IMR-90 (cell line): ENCODE measurements around the gene RGS17. TPM values are rescaled to one million over a fixed set of nuclear protein-coding genes. Genes with fewer than 3 reads are reported as not detected.
A peak's percentile ranks its signal among the peaks of the same experiment; 100 is the strongest.

ENCODE experiments used
- ATAC-seq: fragments of 200-7000 bp; cut with Tn5 transposase; 2 replicates; pipeline ENCODE4 v1.9.1; 2020; ENCODE audit warnings: low read depth, mild to moderate bottlenecking, moderate library complexity
- BruUV-seq: library from RNA; stranded (reverse); fragments of 400-500 nt; replicated peaks from 2 replicates; lab custom pipeline; 2021; lab: Mats Ljungman, UMichigan
- CTCF ChIA-PET: fragments of 300-600 bp; formaldehyde crosslinking; extraction: SDS; loops from one replicate; lab custom pipeline; 2021; ENCODE audit warnings: antibody characterized with exemption; lab: Yijun Ruan, JAX
- POLR2A ChIA-PET: fragments of 300-600 bp; sonication (Branson Sonifier 250); formaldehyde crosslinking; loops from one replicate; lab custom pipeline; 2022; ENCODE audit warnings: antibody characterized with exemption; ENCODE audit not compliant: unreplicated experiment; lab: Charles Lee
- DNase-seq: peaks from one replicate; pipeline ENCODE4 v3.0.0; 2013
- H2AFZ ChIP-seq: replicated peaks from 2 replicates; pipeline ENCODE3; 2013; ENCODE audit warnings: low read length, mild to moderate bottlenecking; ENCODE audit not compliant: poor library complexity
- H2AK5ac ChIP-seq: 2 replicates; pipeline ENCODE4 v1.6.1; 2013; ENCODE audit warnings: low read depth, low read length, inconsistent platforms
- H2AK9ac ChIP-seq: replicated peaks from 2 replicates; pipeline ENCODE3; 2013; ENCODE audit warnings: mild to moderate bottlenecking, low read depth, low read length, moderate library complexity; ENCODE audit not compliant: poor library complexity
- H2BK120ac ChIP-seq: 2 replicates; pipeline ENCODE4 v1.6.1; 2013; ENCODE audit warnings: low read depth, low read length, inconsistent platforms
- H2BK15ac ChIP-seq: 3 replicates; pipeline ENCODE4 v1.6.1; 2013; ENCODE audit warnings: low read depth, low read length, inconsistent platforms
- H2BK20ac ChIP-seq: 2 replicates; pipeline ENCODE4 v1.6.1; 2013; ENCODE audit warnings: low read depth, mild to moderate bottlenecking, inconsistent platforms, low read length, moderate library complexity
- H2BK5ac ChIP-seq: 2 replicates; pipeline ENCODE4 v1.6.1; 2013; ENCODE audit warnings: mild to moderate bottlenecking, low read depth, low read length, inconsistent platforms; ENCODE audit not compliant: poor library complexity, severe bottlenecking
- H3K14ac ChIP-seq: replicated peaks from 2 replicates; pipeline ENCODE4 v1.6.1; 2013; ENCODE audit warnings: low read depth, low read length, inconsistent platforms
- H3K18ac ChIP-seq: 2 replicates; pipeline ENCODE4 v1.6.1; 2013; ENCODE audit warnings: low read depth, low read length, control low read depth
- H3K23ac ChIP-seq: 2 replicates; pipeline ENCODE4 v1.6.1; 2013; ENCODE audit warnings: low read depth, low read length, inconsistent platforms
- H3K27ac ChIP-seq: 2 replicates; pipeline ENCODE4 v1.5.1; 2013; ENCODE audit warnings: mild to moderate bottlenecking, control low read depth, low read length; ENCODE audit not compliant: insufficient read depth
- H3K27me3 ChIP-seq: 2 replicates; pipeline ENCODE4 v1.6.1; 2013; ENCODE audit warnings: low read length; ENCODE audit not compliant: control insufficient read depth, insufficient read depth
- H3K36me3 ChIP-seq: 2 replicates; pipeline ENCODE4 v1.6.1; 2013; ENCODE audit warnings: low read length, mixed read lengths; ENCODE audit not compliant: control insufficient read depth, insufficient read depth
- H3K4ac ChIP-seq: 2 replicates; pipeline ENCODE4 v1.6.1; 2013; ENCODE audit warnings: low read depth, low read length, inconsistent platforms
- H3K4me1 ChIP-seq: 2 replicates; pipeline ENCODE4 v1.6.1; 2013; ENCODE audit warnings: low read length, mixed read lengths; ENCODE audit not compliant: control insufficient read depth, insufficient read depth
- H3K4me2 ChIP-seq: 2 replicates; pipeline ENCODE4 v1.6.1; 2013; ENCODE audit warnings: low read depth, mild to moderate bottlenecking, control low read depth, low read length, moderate library complexity
- H3K4me3 ChIP-seq: 2 replicates; pipeline ENCODE4 v1.5.1; 2013; ENCODE audit warnings: low read depth, mild to moderate bottlenecking, control low read depth, low read length, moderate library complexity; ENCODE audit not compliant: insufficient read depth
- H3K56ac ChIP-seq: 2 replicates; pipeline ENCODE4 v1.6.1; 2013; ENCODE audit warnings: low read length, inconsistent platforms; ENCODE audit not compliant: insufficient read depth; ENCODE audit errors: extremely low read depth
- H3K79me1 ChIP-seq, 2 experiments: 2 replicates each; pipeline ENCODE4 v1.6.1; 2013; ENCODE audit warnings: low read length in 2 of 2, inconsistent platforms in 1 of 2, low read depth in 1 of 2
- H3K9ac ChIP-seq: 2 replicates; pipeline ENCODE4 v1.6.1; 2013; ENCODE audit warnings: low read depth, low read length, control low read depth
- H3K9me1 ChIP-seq: 2 replicates; pipeline ENCODE4 v1.6.1; 2013; ENCODE audit warnings: low read length, inconsistent platforms; ENCODE audit not compliant: insufficient read depth
- H3K9me3 ChIP-seq: 2 replicates; pipeline ENCODE4 v1.6.1; 2013; ENCODE audit warnings: low read length; ENCODE audit not compliant: control insufficient read depth, insufficient read depth
- H4K20me1 ChIP-seq: 2 replicates; pipeline ENCODE4 v1.6.1; 2013; ENCODE audit warnings: low read length, inconsistent platforms; ENCODE audit not compliant: insufficient read depth
- H4K5ac ChIP-seq: 2 replicates; pipeline ENCODE4 v1.6.1; 2013; ENCODE audit warnings: mild to moderate bottlenecking, low read depth, low read length, control low read depth
- H4K8ac ChIP-seq, 2 experiments: 2 replicates each; pipeline ENCODE4 v1.6.1; 2013; ENCODE audit warnings: low read depth in 2 of 2, low read length in 2 of 2, control low read depth in 1 of 2, inconsistent platforms in 1 of 2
- H4K91ac ChIP-seq: 2 replicates; pipeline ENCODE4 v1.6.1; 2013; ENCODE audit warnings: low read depth, low read length, inconsistent platforms; ENCODE audit not compliant: insufficient read depth
- CEBPB ChIP-seq: IDR thresholded peaks from 2 replicates; pipeline ENCODE4 v1.6.1; 2012; ENCODE audit warnings: low read depth, low read length, improper control_type of control experiment
- CTCF ChIP-seq: conservative IDR thresholded peaks from 2 replicates; pipeline ENCODE4 v1.5.1; 2012; ENCODE audit warnings: mild to moderate bottlenecking, low read depth, low read length, improper control_type of control experiment
- ELK1 ChIP-seq: fragments of 150-350 bp; IDR thresholded peaks from 2 replicates; pipeline ENCODE4 v1.6.1; 2016; ENCODE audit warnings: low read depth, mild to moderate bottlenecking, low read length, moderate library complexity, borderline replicate concordance
- FOS ChIP-seq: fragments of 150-350 bp; IDR thresholded peaks from 2 replicates; pipeline ENCODE4 v1.6.1; 2016; ENCODE audit warnings: low read depth, low read length
- MAFK ChIP-seq: IDR thresholded peaks from 2 replicates; pipeline ENCODE4 v1.6.1; 2012; ENCODE audit warnings: low read depth, low read length, improper control_type of control experiment
- MAZ ChIP-seq: IDR thresholded peaks from 2 replicates; pipeline ENCODE4 v1.6.1; 2012; ENCODE audit warnings: low read depth, mild to moderate bottlenecking, low read length, improper control_type of control experiment, moderate library complexity, borderline replicate concordance
- MXI1 ChIP-seq: IDR thresholded peaks from 2 replicates; pipeline ENCODE4 v1.6.1; 2012; ENCODE audit warnings: low read depth, mild to moderate bottlenecking, low read length, moderate library complexity, borderline replicate concordance
- NFE2L2 ChIP-seq: fragments of 150-350 bp; IDR thresholded peaks from 2 replicates; pipeline ENCODE4 v1.6.1; 2016; ENCODE audit warnings: low read depth, mild to moderate bottlenecking, low read length
- POLR2A ChIP-seq: IDR thresholded peaks from 2 replicates; pipeline ENCODE4 v1.6.1; 2012; ENCODE audit warnings: mild to moderate bottlenecking, low read depth, low read length
- RAD21 ChIP-seq: IDR thresholded peaks from 2 replicates; pipeline ENCODE4 v1.6.1; 2012; ENCODE audit warnings: low read length, improper control_type of control experiment
- RCOR1 ChIP-seq: IDR thresholded peaks from 2 replicates; pipeline ENCODE4 v1.6.1; 2012; ENCODE audit warnings: mild to moderate bottlenecking, low read length, improper control_type of control experiment; ENCODE audit not compliant: insufficient replicate concordance
- SMC3 ChIP-seq: fragments of 150-350 bp; IDR thresholded peaks from 2 replicates; pipeline ENCODE4 v1.6.1; 2016; ENCODE audit warnings: low read depth, mild to moderate bottlenecking, antibody characterized with exemption, low read length, moderate library complexity
- USF2 ChIP-seq: fragments of 150-350 bp; IDR thresholded peaks from 2 replicates; pipeline ENCODE4 v1.6.1; 2017; ENCODE audit warnings: mild to moderate bottlenecking, antibody characterized with exemption, low read length, low read depth
- WGBS, 2 experiments: methylation state at CpG; one replicate each; pipeline versions ENCODE4 v1.1.5 to v1.1.7; 2013; ENCODE audit warnings: missing lambda C conversion rate in 2 of 2; ENCODE audit not compliant: insufficient read length in 1 of 2; ENCODE audit errors: extremely low coverage in 2 of 2; 5-methylcytosine and 5-hydroxymethylcytosine counted together
- dilution Hi-C: fragments of 300-500 bp; cut with HindIII; formaldehyde crosslinking; loops from one replicate; pipeline ENCODE4 v1.14.3; 2018; ENCODE audit warnings: low sequenced_read_pairs; ENCODE audit not compliant: unreplicated experiment
- in situ Hi-C: fragments of 300-500 bp; cut with MboI; formaldehyde crosslinking; loops from 3 replicates; pipeline ENCODE4 v1.14.3; 2019; ENCODE audit warnings: low sequenced_read_pairs, inconsistent platforms, mixed read lengths
- intact Hi-C: fragments of 100-400 bp; cut with micrococcal nuclease; formaldehyde crosslinking; loops from 2 replicates; pipeline ENCODE4 v1.10.0; 2022
- polyA plus RNA-seq, 3 experiments: library from polyadenylated mRNA; depleted of rRNA; stranded (reverse); fragments of >200 nt; gene quantifications; 2 replicates each; pipeline ENCODE4 v1.2.3, GENCODE V29; 2012; ENCODE audit warnings: low replicate concordance in 1 of 3
- total RNA-seq: library from RNA; depleted of rRNA; stranded (reverse); fragments of >200 nt; gene quantifications from 2 replicates; pipeline ENCODE4 v1.2.3, GENCODE V29; 2012

RGS17 gene
- total and polyA plus RNA-seq, 2 of the 4 experiments (the other 2 are of a cell fraction), result 0.75 to 1.4 TPM

GRCh38 chr6:153117986-153118879, 12.8 kb downstream of the RGS17 start:
- H3K14ac ChIP-seq, result peak overlapping the region; percentile 63
- no peak overlapping the region for H2BK20ac ChIP-seq
- in situ Hi-C loops, result no loop called here
- no peak overlapping the region for H4K5ac ChIP-seq
- peak overlapping the region; percentile 78; the same call in 1 of the 2 replicates for H3K18ac ChIP-seq
- no CpG with 5 or more reads among the region's 3 CpGs for WGBS, 2 experiments
- H3K9ac ChIP-seq, result no peak overlapping the region
- H4K20me1 ChIP-seq, result no peaks in the 10 kb centered on the region
- no peak overlapping the region for H2BK120ac ChIP-seq
- no peaks in the 10 kb centered on the region for H3K9me3 ChIP-seq
- no peak overlapping the region for H2AK9ac ChIP-seq
- H3K56ac ChIP-seq, result no peak overlapping the region
- no peak overlapping the region for H3K4me3 ChIP-seq
- no peaks in the 10 kb centered on the region; the same call in 1 of the 2 replicates for H3K9me1 ChIP-seq
- ChIA-PET CTCF (interaction anchor here (1.6 kb wide), 1 partner anchor 14 kb away, joined by 4 read pairs; no protein-coding TSS in a partner anchor), POLR2A (no interaction called here)
- dilution Hi-C loops, result no loop called here
- H3K23ac ChIP-seq, result 0 out of 2 replicates have a peak overlapping the region, but pooled peaks have one; percentile 42
- no peak overlapping the region for H4K8ac ChIP-seq
- BruUV-seq, result no TSS peak
- ATAC-seq, result peak; percentile 77
- peaks cover 3% of the 10 kb centered on the region; the same call in 1 of the 2 replicates for H3K4me1 ChIP-seq
- no peak overlapping the region for H2BK5ac ChIP-seq
- no peak overlapping the region for H3K4me2 ChIP-seq
- DNase-seq, result peak; percentile 83
- H3K27ac ChIP-seq, result no peak overlapping the region
- no peaks in the 10 kb centered on the region for H3K79me1 ChIP-seq
- H3K36me3 ChIP-seq, result no peaks in the 10 kb centered on the region
- no peak overlapping the region for H4K91ac ChIP-seq
- intact Hi-C loops, result no loop called here
- 0 out of 2 replicates have a peak overlapping the region, but pooled peaks have one; percentile 48 for H2AK5ac ChIP-seq
- H2AFZ ChIP-seq, result no peak overlapping the region
- H2BK15ac ChIP-seq, result peak overlapping the region; percentile 19; the same call in 1 of the 3 replicates
- no peaks in the 10 kb centered on the region for H3K27me3 ChIP-seq
- H3K4ac ChIP-seq, result no peak overlapping the region
- TF ChIP-seq POLR2A (no peak), MAFK (0 out of 2 replicates have a peak, but pooled peaks have one; percentile 13), MXI1 (no peak), CEBPB (peak; percentile 91), FOS (peak; percentile 72), ELK1 (no peak), NFE2L2 (peak; percentile 77), CTCF (no peak), RAD21 (no peak), SMC3 (no peak), RCOR1 (no peak), MAZ (no peak), USF2 (no peak)
